ENCODE measurements around the gene B3GALT2. TPM values are rescaled to one million over a fixed set of nuclear protein-coding genes. Genes with fewer than 3 reads are reported as not detected.
A peak's percentile ranks its signal among the peaks of the same experiment; 100 is the strongest.

Gene B3GALT2, protein sequence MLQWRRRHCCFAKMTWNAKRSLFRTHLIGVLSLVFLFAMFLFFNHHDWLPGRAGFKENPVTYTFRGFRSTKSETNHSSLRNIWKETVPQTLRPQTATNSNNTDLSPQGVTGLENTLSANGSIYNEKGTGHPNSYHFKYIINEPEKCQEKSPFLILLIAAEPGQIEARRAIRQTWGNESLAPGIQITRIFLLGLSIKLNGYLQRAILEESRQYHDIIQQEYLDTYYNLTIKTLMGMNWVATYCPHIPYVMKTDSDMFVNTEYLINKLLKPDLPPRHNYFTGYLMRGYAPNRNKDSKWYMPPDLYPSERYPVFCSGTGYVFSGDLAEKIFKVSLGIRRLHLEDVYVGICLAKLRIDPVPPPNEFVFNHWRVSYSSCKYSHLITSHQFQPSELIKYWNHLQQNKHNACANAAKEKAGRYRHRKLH
- total RNA-seq (2012; rRNA removed) (4.5 and 5.8 TPM in 2 replicates), polyA plus RNA-seq (2012; rRNA removed) (1.1 and 1.8 TPM in 2 replicates), Bru-seq, nascent RNA (percentile 44 among the genes with signal in this experiment), BruChase-seq, experiment 1, labeled RNA remaining after a 6-hour chase (percentile 42 among the genes with signal in this experiment), BruChase-seq, experiment 2, labeled RNA remaining after a 2-hour chase (percentile 55 among the genes with signal in this experiment)
- 0.18 and 0.28 TPM in 2 replicates for polyA plus RNA-seq (2012; cell fraction: cytosol; rRNA removed)
- polyA plus RNA-seq (2012; cell fraction: nucleus; rRNA removed; ENCODE audit: low replicate concordance) = 0.04 and 0.40 TPM in 2 replicates
- long read RNA-seq, transcript B3GALT2-201 (2 exons, 3,274 nt) = major isoform, 10 of 10 reads
- long read RNA-seq, partial matches to known transcripts = 0 of 10 reads
- long read RNA-seq, other reads (novel, unspliced or antisense) = 0 of 10 reads

DNA sequence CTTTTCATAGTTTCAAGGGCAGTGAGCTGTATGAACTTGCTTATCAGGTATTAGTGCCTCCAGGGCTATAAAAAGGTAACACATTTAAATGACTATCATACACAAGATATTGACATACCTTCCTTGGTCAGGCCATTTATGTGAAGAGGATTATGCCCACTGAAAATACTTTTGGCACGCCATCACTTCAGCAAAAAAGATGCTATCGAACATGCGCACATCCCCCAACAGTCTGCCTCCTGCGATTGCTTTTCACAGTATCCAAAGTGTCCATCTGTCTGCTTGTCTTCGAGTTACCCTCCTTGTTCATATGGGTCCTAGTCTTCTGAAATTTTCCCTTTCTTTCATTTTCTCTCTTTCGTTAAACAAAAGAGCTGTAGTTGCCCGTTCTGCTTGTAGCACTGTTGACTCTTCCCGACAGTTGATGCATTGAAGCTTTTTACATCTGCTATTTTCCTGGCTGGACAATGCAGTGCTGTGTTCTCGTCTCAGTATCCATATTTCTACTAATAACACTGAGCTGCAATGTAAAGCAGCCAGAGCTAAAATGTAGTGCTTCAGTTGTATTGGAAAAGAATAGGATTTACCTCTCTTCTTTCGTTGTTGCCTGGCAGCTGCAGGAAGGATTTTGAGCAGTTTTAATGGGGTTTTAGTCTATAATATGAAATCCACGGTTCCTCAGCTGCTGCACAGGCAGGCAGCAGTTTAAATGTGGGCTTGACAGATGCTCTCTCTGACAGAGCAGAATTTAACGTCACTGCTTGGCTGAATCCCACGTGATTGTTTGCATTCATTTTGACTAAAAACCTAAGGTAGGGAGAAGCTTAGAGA lies at the start of gene B3GALT2:
TSS of gene B3GALT2 (minus strand) at position 713 of the 831 bp plus-strand sequence. CDS start 5,051 bp downstream, outside the sequence.
- Histone ChIP-seq H2BK5ac (ENCODE audit: low read depth, low read length, poor library complexity, severe bottlenecking) (peak within 1 kb of the TSS; percentile 75), H3K9ac (ENCODE audit: low read depth, low read length) (peak within 1 kb of the TSS; percentile 86), H3K4me1 (ENCODE audit: control insufficient read depth, insufficient read depth, low read length) (peaks cover 7% of the 10 kb centered on the region), H3K79me1 (ENCODE audit: low read depth in 1 of 2, low read length in 2 of 2) (peaks cover 0 to 40% of the 10 kb centered on the region in 2 experiments; a peak in 2 of 4 replicates), H4K8ac (ENCODE audit: low read depth in 2 of 2, low read length in 2 of 2) (peak within 1 kb of the TSS; percentile 28 to 61; a peak in 3 of 4 replicates), H3K36me3 (ENCODE audit: control insufficient read depth, insufficient read depth, low read length) (no peaks in the 10 kb centered on the region), H3K18ac (ENCODE audit: low read depth, low read length) (peak within 1 kb of the TSS; percentile 83), H2AK9ac (replicated peaks; ENCODE audit: low read depth, low read length, poor library complexity) (no peak within 1 kb of the TSS), H3K9me1 (ENCODE audit: insufficient read depth, low read length) (no peaks in the 10 kb centered on the region), H3K27me3 (ENCODE audit: control insufficient read depth, insufficient read depth, low read length) (no peaks in the 10 kb centered on the region), H3K9me3 (ENCODE audit: control insufficient read depth, insufficient read depth, low read length) (no peaks in the 10 kb centered on the region), H4K20me1 (ENCODE audit: insufficient read depth, low read length) (peaks cover 7% of the 10 kb centered on the region; the same call in 1 of the 2 replicates), H2AK5ac (ENCODE audit: low read depth, low read length) (peak within 1 kb of the TSS; percentile 3; the same call in 1 of the 2 replicates), H3K56ac (ENCODE audit: extremely low read depth, insufficient read depth, low read length) (peak within 1 kb of the TSS; percentile 73), H2BK20ac (ENCODE audit: low read depth, low read length) (peak within 1 kb of the TSS; percentile 23; the same call in 1 of the 2 replicates), H2BK120ac (ENCODE audit: low read depth, low read length) (peak within 1 kb of the TSS; percentile 28), H3K4me2 (ENCODE audit: low read depth, low read length) (peak within 1 kb of the TSS; percentile 99), H2BK15ac (ENCODE audit: low read depth, low read length) (peak within 1 kb of the TSS; percentile 8; the same call in 1 of the 3 replicates), H4K91ac (ENCODE audit: insufficient read depth, low read depth, low read length) (peak within 1 kb of the TSS; percentile 46), H3K4ac (ENCODE audit: low read depth, low read length) (peak within 1 kb of the TSS; percentile 62), H3K27ac (ENCODE audit: insufficient read depth, low read length) (peak within 1 kb of the TSS; percentile 81; the same call in 1 of the 2 replicates), H2AFZ (replicated peaks; ENCODE audit: low read length, poor library complexity) (peak within 1 kb of the TSS; percentile 0), H3K14ac (replicated peaks; ENCODE audit: low read depth, low read length) (peak within 1 kb of the TSS; percentile 68), H3K23ac (ENCODE audit: low read depth, low read length) (peak within 1 kb of the TSS; percentile 75), H3K4me3 (ENCODE audit: insufficient read depth, low read depth, low read length) (peak within 1 kb of the TSS; percentile 60), H4K5ac (ENCODE audit: low read depth, low read length) (peak within 1 kb of the TSS; percentile 77)
- BruUV-seq (replicated peaks) = TSS peak; percentile 95
- in situ Hi-C loops (cut with MboI; ENCODE audit: low sequenced_read_pairs) = loop anchor here (25.0 kb wide), 2 partner anchors 376 to 1101 kb away; no protein-coding TSS in a partner anchor
- peak; percentile 53 for ATAC-seq (ENCODE audit: low read depth)
- ChIA-PET CTCF (interaction anchor here (0.6 kb wide), 2 partner anchors 44 to 63 kb away, joined by 3 read pairs; no protein-coding TSS in a partner anchor), POLR2A (ENCODE audit: unreplicated experiment) (interaction anchor here (0.6 to 0.7 kb wide), 2 partner anchors 110 to 150 kb away, joined by 3 to 4 read pairs; no protein-coding TSS in a partner anchor)
- intact Hi-C loops (cut with micrococcal nuclease) = loop anchor here (2.0 to 10.0 kb wide), 4 partner anchors 221 to 959 kb away; no protein-coding TSS in a partner anchor
- dilution Hi-C loops (cut with HindIII; ENCODE audit: low sequenced_read_pairs, unreplicated experiment) = no loop called here
- peak; percentile 70 for DNase-seq
- WGBS, 2 experiments (ENCODE audit: extremely low coverage in 2 of 2, insufficient read length in 1 of 2) = 60% methylated on average over 1 of the region's 13 CpGs; no CpG with 5 or more reads in 1 of the 2 experiments
- TF ChIP-seq MAFK (IDR thresholded peaks at IDR 0.05; ENCODE audit: low read depth, low read length) = no peak
- TF ChIP-seq, protein P1, sequence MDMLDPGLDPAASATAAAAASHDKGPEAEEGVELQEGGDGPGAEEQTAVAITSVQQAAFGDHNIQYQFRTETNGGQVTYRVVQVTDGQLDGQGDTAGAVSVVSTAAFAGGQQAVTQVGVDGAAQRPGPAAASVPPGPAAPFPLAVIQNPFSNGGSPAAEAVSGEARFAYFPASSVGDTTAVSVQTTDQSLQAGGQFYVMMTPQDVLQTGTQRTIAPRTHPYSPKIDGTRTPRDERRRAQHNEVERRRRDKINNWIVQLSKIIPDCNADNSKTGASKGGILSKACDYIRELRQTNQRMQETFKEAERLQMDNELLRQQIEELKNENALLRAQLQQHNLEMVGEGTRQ (IDR thresholded peaks at IDR 0.05; ENCODE audit: low read depth, low read length) = peak; percentile 28; the same call in 1 of the 2 replicates
- no peak for TF ChIP-seq ELK1 (IDR thresholded peaks at IDR 0.05; ENCODE audit: borderline replicate concordance, low read depth, low read length)
- no peak for TF ChIP-seq RAD21 (IDR thresholded peaks at IDR 0.05; ENCODE audit: low read length)
- no peak for TF ChIP-seq NFE2L2 (IDR thresholded peaks at IDR 0.05; ENCODE audit: low read depth, low read length)
- no peak for TF ChIP-seq POLR2A (IDR thresholded peaks at IDR 0.05; ENCODE audit: low read depth, low read length)
- 0 out of 2 replicates have a peak, but pooled peaks have one; percentile 57 for TF ChIP-seq MXI1 (IDR thresholded peaks at IDR 0.05; ENCODE audit: borderline replicate concordance, low read depth, low read length)
- TF ChIP-seq BHLHE40 (IDR thresholded peaks at IDR 0.05; ENCODE audit: low read depth, low read length) = no peak
- TF ChIP-seq CHD1 (IDR thresholded peaks at IDR 0.05; ENCODE audit: low read depth, low read length) = no peak
